Colon (tissue), 2 donors: ENCODE measurements around the gene DNASE1.

Source experiments
- FAIRE-seq: peaks from 2 replicates; lab custom pipeline; 2012; peaks lifted over from hg19 to GRCh38; lab: Jason Lieb, UNC
- donor health status: control.
- donor health status: control.

DNASE1 gene

DNA sequence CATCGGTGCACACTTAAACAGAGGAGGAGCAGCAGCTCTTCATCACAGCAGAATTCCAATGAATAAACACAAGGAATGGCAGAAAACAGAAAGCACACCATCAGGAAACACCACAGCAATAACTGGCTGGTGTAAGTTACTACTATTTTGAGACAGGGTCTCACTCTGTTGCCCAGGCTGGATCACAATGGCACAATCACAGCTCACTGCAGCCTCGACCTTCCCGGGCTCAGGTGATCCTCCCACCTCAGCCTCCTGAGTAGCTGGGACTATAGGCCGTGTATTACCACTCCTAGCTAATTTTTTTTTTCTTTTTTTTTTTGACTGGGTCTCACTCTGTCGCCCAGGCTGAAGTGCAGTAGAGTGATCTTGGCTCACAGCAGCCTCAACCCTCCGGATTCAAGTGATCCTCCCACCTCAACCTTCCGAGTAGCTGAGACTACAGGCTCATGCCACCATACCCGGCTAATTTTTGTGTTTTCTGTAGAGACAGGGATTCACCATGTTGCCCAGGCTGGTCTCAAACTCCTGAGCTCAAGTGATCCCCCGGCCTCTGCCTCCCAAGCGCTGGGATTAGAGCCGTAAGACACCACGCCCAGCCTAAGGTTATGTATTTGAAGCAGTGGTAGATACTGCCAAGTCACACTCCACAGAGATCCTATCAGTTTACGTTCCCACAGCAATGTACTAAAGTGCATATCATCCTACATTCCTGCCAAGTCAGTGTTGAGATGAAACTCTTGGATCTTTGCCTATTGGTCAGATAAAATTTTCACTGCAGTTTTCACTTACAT, 42.1 kb downstream of the DNASE1 start:
- no peak for FAIRE-seq

GRCh38 chr16:3698941-3699340, 44.5 kb downstream of the DNASE1 start:
- FAIRE-seq: no peak

DNA sequence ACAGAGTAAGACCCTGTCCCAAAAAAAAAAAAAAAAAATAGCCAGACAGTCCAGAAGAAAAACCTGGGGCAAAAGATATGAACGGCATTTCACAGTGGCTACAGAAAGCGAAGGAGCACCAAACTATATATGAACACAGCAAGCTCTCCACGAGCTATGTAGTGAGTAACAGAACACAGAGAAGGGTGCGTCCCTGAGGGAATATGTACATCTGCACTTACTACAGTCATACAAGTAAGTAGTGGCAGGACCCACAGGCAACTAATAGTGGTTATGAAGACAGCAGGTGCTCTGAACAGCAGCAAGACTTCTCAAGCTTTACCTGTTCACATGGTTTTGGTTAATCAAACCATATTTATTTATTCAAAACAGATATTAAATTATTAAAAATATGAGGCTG, 47.0 kb downstream of the DNASE1 start:
- FAIRE-seq: no peak

DNA sequence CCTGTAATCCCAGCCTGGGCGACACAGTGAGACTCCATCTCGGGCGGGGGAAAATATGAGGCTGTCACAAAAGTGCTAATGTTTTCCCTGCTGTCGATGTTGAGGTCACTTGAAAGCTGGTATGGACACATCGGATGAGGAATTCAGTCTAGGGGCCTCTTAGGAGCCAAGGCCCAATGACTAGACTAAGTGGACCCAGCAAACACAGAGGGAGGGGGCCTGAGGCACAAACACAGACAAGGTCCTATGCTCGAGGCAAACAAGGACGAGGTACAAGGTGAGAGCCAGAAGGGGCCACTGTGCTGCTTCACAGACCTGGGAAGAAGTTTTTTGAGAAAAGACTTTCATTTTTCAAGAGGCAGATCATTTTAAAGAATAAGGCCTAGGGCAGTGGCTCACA, 47.6 kb downstream of the DNASE1 start:
- no peak for FAIRE-seq

DNA sequence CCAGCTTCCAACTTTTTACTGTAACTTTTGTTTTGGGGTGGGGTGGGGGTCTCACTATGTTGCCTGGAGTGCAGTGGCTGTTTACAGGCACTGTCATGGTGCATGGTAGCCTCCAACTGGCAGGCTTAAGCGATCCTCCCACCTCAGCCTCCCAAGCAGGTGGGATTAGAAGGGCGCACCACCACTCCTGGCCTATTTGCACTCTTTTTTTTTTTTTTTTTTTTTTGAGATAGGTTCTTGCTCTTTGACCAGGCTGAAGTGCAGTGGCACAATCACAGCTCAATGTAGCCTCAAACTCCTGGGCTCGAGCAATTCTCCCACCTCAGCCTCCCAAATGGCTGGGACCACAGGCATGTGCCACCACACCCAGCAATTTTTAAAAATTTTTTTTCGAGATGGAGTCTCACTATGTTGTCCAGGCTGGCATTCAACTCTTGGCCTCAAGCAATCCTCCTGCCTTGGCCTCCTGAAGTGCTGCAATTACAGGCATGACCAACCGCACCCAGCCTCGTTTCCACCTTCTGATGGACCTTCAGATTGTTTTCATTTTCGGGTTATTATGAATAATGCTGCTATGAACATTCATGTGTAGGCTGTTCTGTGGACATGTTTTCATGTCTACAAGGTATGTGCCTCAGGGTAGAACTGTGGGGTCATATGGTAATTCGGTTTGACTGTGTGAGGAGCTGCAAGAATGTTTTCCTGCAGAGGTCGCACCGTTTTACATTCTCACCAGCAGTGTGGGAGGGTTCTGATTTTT, 51.9 kb downstream of the DNASE1 start:
- FAIRE-seq: no peak
